Body of pancreas (tissue), 4 donors: ENCODE measurements around the gene ZCCHC7.

Experiments used
- CTCF ChIP-seq, 7 experiments: fragments of 450-650 bp in 4 of 7; fragments of 200-600 bp in 3 of 7; sonication (generic) in 3 of 7; IDR thresholded peaks; one replicate each; pipeline ENCODE4 v1.5.1; 2016 to 2019; ENCODE audit warnings: antibody characterized with exemption in 7 of 7
- POLR2A ChIP-seq, 3 donors: fragments of 450-650 bp; IDR thresholded peaks; one replicate each; pipeline ENCODE4 v1.6.1; 2016; ENCODE audit warnings: antibody characterized with exemption in 3 of 3, mild to moderate bottlenecking in 2 of 3

- TF ChIP-seq CTCF (IDR thresholded peaks at IDR 0.05) (no peak), POLR2A (IDR thresholded peaks at IDR 0.05) (no peak)
Measured at GRCh38 chr9:37340961-37341360, 220.6 kb downstream of the ZCCHC7 start.
